Natural killer cell (primary cell): ENCODE results near the gene MED12L. TPM values are rescaled to one million over a fixed set of nuclear protein-coding genes. Genes with fewer than 3 reads are reported as not detected.

ENCODE experiments used
- ATAC-seq, 3 donors: fragments of 150-1000 bp in 2 of 3; fragments of 200-7000 bp in 1 of 3; cut with Tn5 transposase; 1 replicate in 1 of 3; 2 replicates in 2 of 3; pipeline ENCODE4 v1.10.0; 2021; ENCODE audit warnings: mild to moderate bottlenecking in 2 of 3, moderate library complexity in 2 of 3
- DNase-seq, 2 donors: peaks; one replicate each; pipeline versions ENCODE4 v3.0.0 to v3.0.0-alpha.2; 2013 to 2021; ENCODE audit warnings: mixed read lengths in 1 of 2
- H3K27ac ChIP-seq: one replicate; pipeline ENCODE4 v1.5.1; 2013; ENCODE audit warnings: mild to moderate bottlenecking, low read length
- H3K27me3 ChIP-seq: one replicate; pipeline ENCODE4 v1.6.1; 2013; ENCODE audit warnings: low read length; ENCODE audit not compliant: control insufficient read depth, insufficient read depth
- H3K36me3 ChIP-seq: one replicate; pipeline ENCODE4 v1.6.1; 2013; ENCODE audit warnings: low read length; ENCODE audit not compliant: control insufficient read depth, insufficient read depth
- H3K4me1 ChIP-seq: one replicate; pipeline ENCODE4 v1.6.1; 2013; ENCODE audit warnings: low read length; ENCODE audit not compliant: control insufficient read depth, insufficient read depth
- H3K4me3 ChIP-seq: one replicate; pipeline ENCODE4 v1.5.1; 2013; ENCODE audit warnings: low read length
- H3K9me3 ChIP-seq: one replicate; pipeline ENCODE4 v1.6.1; 2013; ENCODE audit warnings: low read length; ENCODE audit not compliant: control insufficient read depth, insufficient read depth
- H3K27ac Mint-ChIP-seq, 2 donors: one replicate each; pipeline ENCODE4 v1.8.0; 2022; ENCODE audit warnings: mild to moderate bottlenecking in 2 of 2, mixed read lengths in 2 of 2, moderate library complexity in 1 of 2
- H3K27me3 Mint-ChIP-seq, 2 donors: one replicate each; pipeline ENCODE4 v1.8.0; 2022; ENCODE audit warnings: low read depth in 2 of 2, mixed read lengths in 2 of 2
- H3K36me3 Mint-ChIP-seq: one replicate; pipeline ENCODE4 v1.8.0; 2022; ENCODE audit warnings: mixed read lengths
- H3K4me1 Mint-ChIP-seq, 2 donors: one replicate each; pipeline ENCODE4 v1.8.0; 2022; ENCODE audit warnings: mixed read lengths in 2 of 2
- H3K4me3 Mint-ChIP-seq: one replicate; pipeline ENCODE4 v1.8.0; 2022; ENCODE audit warnings: mild to moderate bottlenecking, moderate library complexity, mixed read lengths
- H3K9me3 Mint-ChIP-seq, 2 donors: one replicate each; pipeline ENCODE4 v1.8.0; 2022; ENCODE audit warnings: mixed read lengths in 2 of 2
- CTCF ChIP-seq: fragments of 200-600 bp; IDR thresholded peaks from one replicate; pipeline ENCODE4 v1.8.0; 2022; ENCODE audit warnings: antibody characterized with exemption
- WGBS: methylation state at CpG from one replicate; pipeline ENCODE4 v1.1.7; 2013; ENCODE audit warnings: missing lambda C conversion rate; ENCODE audit not compliant: insufficient coverage; 5-methylcytosine and 5-hydroxymethylcytosine counted together
- intact Hi-C: fragments of 100-400 bp; cut with micrococcal nuclease; formaldehyde crosslinking; loops from one replicate; pipeline ENCODE4 v1.14.2; 2022
- total RNA-seq, 4 donors: library from RNA; stranded (reverse); fragments of 120-200 nt in 1 of 4; gene quantifications; one replicate each; pipeline versions ENCODE4 v1.2.3 to v1.2.4, GENCODE V29; 2013 to 2022

Gene MED12L
- total RNA-seq, 3 donors from 2014 or later (not counting 1 experiment from before 2014, with no cell fraction given) = 3.0 to 6.5 (median 3.0) TPM

GRCh38 chr3:151351219-151351618 lies 265.8 kb downstream of the MED12L start:
- no peak overlapping the region for H3K4me3 Mint-ChIP-seq
- ATAC-seq (no peak), DNase-seq (no peak)
- WGBS = no CpG with 5 or more reads among the region's 1 CpG
- Histone ChIP-seq H3K9me3 (no peaks in the 10 kb centered on the region), H3K4me3 (no peak overlapping the region), H3K27me3 (no peaks in the 10 kb centered on the region), H3K4me1 (peaks cover 6% of the 10 kb centered on the region), H3K27ac (no peak overlapping the region), H3K36me3 (no peaks in the 10 kb centered on the region)
- no peaks in the 10 kb centered on the region for H3K27me3 Mint-ChIP-seq
- no peak overlapping the region for H3K27ac Mint-ChIP-seq
- no peaks in the 10 kb centered on the region for H3K9me3 Mint-ChIP-seq
- TF ChIP-seq CTCF = no peak
- peaks cover 18 to 19% of the 10 kb centered on the region in 2 donors for H3K4me1 Mint-ChIP-seq
- intact Hi-C loops = no loop called here
- no peaks in the 10 kb centered on the region for H3K36me3 Mint-ChIP-seq

GRCh38 chr3:151351648-151352047 lies 266.2 kb downstream of the MED12L start:
- Mint-ChIP-seq H3K27ac (no peak overlapping the region), H3K27me3 (no peaks in the 10 kb centered on the region), H3K4me1 (peaks cover 13 to 15% of the 10 kb centered on the region in 2 donors), H3K9me3 (no peaks in the 10 kb centered on the region), H3K4me3 (no peak overlapping the region), H3K36me3 (no peaks in the 10 kb centered on the region)
- Histone ChIP-seq H3K4me1 (peaks cover 6% of the 10 kb centered on the region), H3K36me3 (no peaks in the 10 kb centered on the region), H3K27me3 (no peaks in the 10 kb centered on the region), H3K9me3 (no peaks in the 10 kb centered on the region), H3K27ac (no peak overlapping the region), H3K4me3 (no peak overlapping the region)
- TF ChIP-seq CTCF = no peak
- DNase-seq (no peak), ATAC-seq (no peak)
- intact Hi-C loops = no loop called here
- WGBS = 93% methylated on average over 2 of the region's 4 CpGs

GRCh38 chr3:151356794-151357462 lies 271.5 kb downstream of the MED12L start:
- Histone ChIP-seq H3K4me3 (no peak overlapping the region), H3K27ac (no peak overlapping the region), H3K9me3 (no peaks in the 10 kb centered on the region), H3K27me3 (no peaks in the 10 kb centered on the region), H3K4me1 (no peaks in the 10 kb centered on the region), H3K36me3 (no peaks in the 10 kb centered on the region)
- no peak for TF ChIP-seq CTCF
- ATAC-seq (no peak), DNase-seq (no peak)
- Mint-ChIP-seq H3K27me3 (no peaks in the 10 kb centered on the region), H3K4me1 (no peaks in the 10 kb centered on the region), H3K27ac (no peak overlapping the region), H3K9me3 (no peaks in the 10 kb centered on the region), H3K4me3 (no peak overlapping the region), H3K36me3 (no peaks in the 10 kb centered on the region)
- WGBS = 63% methylated on average over 2 of the region's 2 CpGs
- intact Hi-C loops = no loop called here

- no CpG with 5 or more reads among the region's 2 CpGs for WGBS
- no peak overlapping the region for H3K27ac Mint-ChIP-seq
- H3K36me3 Mint-ChIP-seq = no peaks in the 10 kb centered on the region
- no peaks in the 10 kb centered on the region for H3K9me3 Mint-ChIP-seq
- H3K4me3 Mint-ChIP-seq = no peak overlapping the region
- Histone ChIP-seq H3K9me3 (no peaks in the 10 kb centered on the region), H3K4me1 (no peaks in the 10 kb centered on the region), H3K36me3 (no peaks in the 10 kb centered on the region), H3K27ac (no peak overlapping the region), H3K4me3 (no peak overlapping the region), H3K27me3 (no peaks in the 10 kb centered on the region)
- H3K27me3 Mint-ChIP-seq = no peaks in the 10 kb centered on the region
- no peak for DNase-seq
- TF ChIP-seq CTCF = no peak
- intact Hi-C loops = no loop called here
- H3K4me1 Mint-ChIP-seq = no peaks in the 10 kb centered on the region
- no peak for ATAC-seq
Measured at GRCh38 chr3:151357463-151357850, 272.0 kb downstream of the MED12L start.
